H1 (cell line): ENCODE results near the gene CSRNP3. TPM values are rescaled to one million over a fixed set of nuclear protein-coding genes. Genes with fewer than 3 reads are reported as not detected.

Source experiments
- CBX5 ChIP-seq: fragments of 300-800, 300-1000 bp; sonication (generic); IDR thresholded peaks from 2 replicates; pipeline ENCODE4 v1.7.1; 2016; ENCODE audit warnings: antibody characterized with exemption, low read length, low read depth
- KDM1A ChIP-seq: fragments of 200-600, 300-600 bp; sonication (generic); IDR thresholded peaks from 2 replicates; pipeline ENCODE4 v1.7.1; 2016; ENCODE audit warnings: mild to moderate bottlenecking, low read length, borderline replicate concordance
- SAP30 ChIP-seq: fragments of 300-600 bp; sonication (generic); IDR thresholded peaks from 2 replicates; pipeline ENCODE4 v1.7.1; 2012; ENCODE audit warnings: low read length, moderate library complexity, mild to moderate bottlenecking, inconsistent platforms; ENCODE audit not compliant: insufficient read depth, insufficient replicate concordance
- TAF7 ChIP-seq: optimal IDR thresholded peaks from 2 replicates; pipeline ENCODE3; 2011; ENCODE audit warnings: low read depth, mild to moderate bottlenecking, inconsistent platforms, low read length, moderate library complexity, borderline replicate concordance
- polyA plus RNA-seq, 7 experiments: library from polyadenylated mRNA; depleted of rRNA in 3 of 7; stranded (reverse) in 5 of 7; unstranded in 2 of 7; fragments of >200 nt in 5 of 7; fragments of 200-250 nt in 2 of 7; gene quantifications; 1 replicate in 5 of 7; 2 replicates in 1 of 7; 4 replicates in 1 of 7; pipeline versions ENCODE4 v1.2.1 to v1.2.3, GENCODE V29; 2011 to 2013; ENCODE audit warnings: missing spikeins in 2 of 7, mixed read lengths in 2 of 7
- total RNA-seq: library from RNA; stranded (reverse); fragmentation: NEBNext Ultra II Directional; extraction: Animal tissue kit (Norgen Biotek cat#: 25700); gene quantifications from 2 replicates; pipeline ENCODE4 v1.2.1, GENCODE V29; 2021
- TF ChIP-seq, protein P1 (sequence below): fragments of 300-600 bp; sonication (generic); IDR thresholded peaks from 2 replicates; pipeline ENCODE4 v1.7.1; 2012; ENCODE audit warnings: low read length, moderate library complexity, mild to moderate bottlenecking, inconsistent platforms; ENCODE audit not compliant: insufficient replicate concordance

Gene CSRNP3
- total and polyA plus RNA-seq, 2 of the 8 experiments (the other 6 are each of a cell fraction or from before 2014, with no cell fraction given), result 1.3 to 6.5 TPM

DNA sequence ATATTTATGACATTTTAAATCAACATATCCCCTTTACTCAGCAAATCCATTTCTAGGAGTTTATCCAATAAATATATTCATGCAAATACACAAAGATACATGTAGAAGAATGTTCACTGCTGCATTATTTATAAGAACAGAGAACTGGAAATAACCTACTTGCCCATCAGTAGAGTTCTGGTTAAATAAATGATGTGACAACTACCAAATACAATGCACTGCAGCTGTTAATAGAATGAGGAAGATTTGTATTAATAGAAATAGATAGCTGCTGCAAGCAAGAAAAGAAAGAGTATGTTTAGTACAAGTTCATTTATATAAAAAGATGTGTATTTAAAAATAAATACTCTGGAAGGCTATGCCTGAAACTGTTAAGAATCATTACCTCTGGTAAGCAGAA is 49.3 kb upstream of the CSRNP3 start (continued):
- TF ChIP-seq, protein P1, sequence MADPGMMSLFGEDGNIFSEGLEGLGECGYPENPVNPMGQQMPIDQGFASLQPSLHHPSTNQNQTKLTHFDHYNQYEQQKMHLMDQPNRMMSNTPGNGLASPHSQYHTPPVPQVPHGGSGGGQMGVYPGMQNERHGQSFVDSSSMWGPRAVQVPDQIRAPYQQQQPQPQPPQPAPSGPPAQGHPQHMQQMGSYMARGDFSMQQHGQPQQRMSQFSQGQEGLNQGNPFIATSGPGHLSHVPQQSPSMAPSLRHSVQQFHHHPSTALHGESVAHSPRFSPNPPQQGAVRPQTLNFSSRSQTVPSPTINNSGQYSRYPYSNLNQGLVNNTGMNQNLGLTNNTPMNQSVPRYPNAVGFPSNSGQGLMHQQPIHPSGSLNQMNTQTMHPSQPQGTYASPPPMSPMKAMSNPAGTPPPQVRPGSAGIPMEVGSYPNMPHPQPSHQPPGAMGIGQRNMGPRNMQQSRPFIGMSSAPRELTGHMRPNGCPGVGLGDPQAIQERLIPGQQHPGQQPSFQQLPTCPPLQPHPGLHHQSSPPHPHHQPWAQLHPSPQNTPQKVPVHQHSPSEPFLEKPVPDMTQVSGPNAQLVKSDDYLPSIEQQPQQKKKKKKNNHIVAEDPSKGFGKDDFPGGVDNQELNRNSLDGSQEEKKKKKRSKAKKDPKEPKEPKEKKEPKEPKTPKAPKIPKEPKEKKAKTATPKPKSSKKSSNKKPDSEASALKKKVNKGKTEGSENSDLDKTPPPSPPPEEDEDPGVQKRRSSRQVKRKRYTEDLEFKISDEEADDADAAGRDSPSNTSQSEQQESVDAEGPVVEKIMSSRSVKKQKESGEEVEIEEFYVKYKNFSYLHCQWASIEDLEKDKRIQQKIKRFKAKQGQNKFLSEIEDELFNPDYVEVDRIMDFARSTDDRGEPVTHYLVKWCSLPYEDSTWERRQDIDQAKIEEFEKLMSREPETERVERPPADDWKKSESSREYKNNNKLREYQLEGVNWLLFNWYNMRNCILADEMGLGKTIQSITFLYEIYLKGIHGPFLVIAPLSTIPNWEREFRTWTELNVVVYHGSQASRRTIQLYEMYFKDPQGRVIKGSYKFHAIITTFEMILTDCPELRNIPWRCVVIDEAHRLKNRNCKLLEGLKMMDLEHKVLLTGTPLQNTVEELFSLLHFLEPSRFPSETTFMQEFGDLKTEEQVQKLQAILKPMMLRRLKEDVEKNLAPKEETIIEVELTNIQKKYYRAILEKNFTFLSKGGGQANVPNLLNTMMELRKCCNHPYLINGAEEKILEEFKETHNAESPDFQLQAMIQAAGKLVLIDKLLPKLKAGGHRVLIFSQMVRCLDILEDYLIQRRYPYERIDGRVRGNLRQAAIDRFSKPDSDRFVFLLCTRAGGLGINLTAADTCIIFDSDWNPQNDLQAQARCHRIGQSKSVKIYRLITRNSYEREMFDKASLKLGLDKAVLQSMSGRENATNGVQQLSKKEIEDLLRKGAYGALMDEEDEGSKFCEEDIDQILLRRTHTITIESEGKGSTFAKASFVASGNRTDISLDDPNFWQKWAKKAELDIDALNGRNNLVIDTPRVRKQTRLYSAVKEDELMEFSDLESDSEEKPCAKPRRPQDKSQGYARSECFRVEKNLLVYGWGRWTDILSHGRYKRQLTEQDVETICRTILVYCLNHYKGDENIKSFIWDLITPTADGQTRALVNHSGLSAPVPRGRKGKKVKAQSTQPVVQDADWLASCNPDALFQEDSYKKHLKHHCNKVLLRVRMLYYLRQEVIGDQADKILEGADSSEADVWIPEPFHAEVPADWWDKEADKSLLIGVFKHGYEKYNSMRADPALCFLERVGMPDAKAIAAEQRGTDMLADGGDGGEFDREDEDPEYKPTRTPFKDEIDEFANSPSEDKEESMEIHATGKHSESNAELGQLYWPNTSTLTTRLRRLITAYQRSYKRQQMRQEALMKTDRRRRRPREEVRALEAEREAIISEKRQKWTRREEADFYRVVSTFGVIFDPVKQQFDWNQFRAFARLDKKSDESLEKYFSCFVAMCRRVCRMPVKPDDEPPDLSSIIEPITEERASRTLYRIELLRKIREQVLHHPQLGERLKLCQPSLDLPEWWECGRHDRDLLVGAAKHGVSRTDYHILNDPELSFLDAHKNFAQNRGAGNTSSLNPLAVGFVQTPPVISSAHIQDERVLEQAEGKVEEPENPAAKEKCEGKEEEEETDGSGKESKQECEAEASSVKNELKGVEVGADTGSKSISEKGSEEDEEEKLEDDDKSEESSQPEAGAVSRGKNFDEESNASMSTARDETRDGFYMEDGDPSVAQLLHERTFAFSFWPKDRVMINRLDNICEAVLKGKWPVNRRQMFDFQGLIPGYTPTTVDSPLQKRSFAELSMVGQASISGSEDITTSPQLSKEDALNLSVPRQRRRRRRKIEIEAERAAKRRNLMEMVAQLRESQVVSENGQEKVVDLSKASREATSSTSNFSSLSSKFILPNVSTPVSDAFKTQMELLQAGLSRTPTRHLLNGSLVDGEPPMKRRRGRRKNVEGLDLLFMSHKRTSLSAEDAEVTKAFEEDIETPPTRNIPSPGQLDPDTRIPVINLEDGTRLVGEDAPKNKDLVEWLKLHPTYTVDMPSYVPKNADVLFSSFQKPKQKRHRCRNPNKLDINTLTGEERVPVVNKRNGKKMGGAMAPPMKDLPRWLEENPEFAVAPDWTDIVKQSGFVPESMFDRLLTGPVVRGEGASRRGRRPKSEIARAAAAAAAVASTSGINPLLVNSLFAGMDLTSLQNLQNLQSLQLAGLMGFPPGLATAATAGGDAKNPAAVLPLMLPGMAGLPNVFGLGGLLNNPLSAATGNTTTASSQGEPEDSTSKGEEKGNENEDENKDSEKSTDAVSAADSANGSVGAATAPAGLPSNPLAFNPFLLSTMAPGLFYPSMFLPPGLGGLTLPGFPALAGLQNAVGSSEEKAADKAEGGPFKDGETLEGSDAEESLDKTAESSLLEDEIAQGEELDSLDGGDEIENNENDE, result no peak
- no peak for TF ChIP-seq KDM1A
- no peak for TF ChIP-seq TAF7
- no peak for TF ChIP-seq CBX5
- no peak for TF ChIP-seq SAP30
